Activated CD8-positive, alpha-beta T cell treated with anti-CD3 and anti-CD28 coated beads for 36 hours (primary cell): ENCODE data around the gene C9orf153. TPM values are rescaled to one million over a fixed set of nuclear protein-coding genes. Genes with fewer than 3 reads are reported as not detected.

ENCODE experiments used
- ATAC-seq: fragments of 200-7000 bp; cut with Tn5 transposase; one replicate; pipeline ENCODE4 v1.10.0; 2021; ENCODE audit warnings: mild to moderate bottlenecking, moderate library complexity
- CTCF ChIA-PET: fragments of 350-600 bp; sonication (Branson Sonifier 250); formaldehyde crosslinking; loops from one replicate; lab custom pipeline; 2021; ENCODE audit warnings: antibody characterized with exemption; lab: Charles Lee
- POLR2A ChIA-PET: fragments of 350-600 bp; sonication (Branson Sonifier 250); formaldehyde crosslinking; loops from one replicate; lab custom pipeline; 2021; ENCODE audit warnings: antibody characterized with exemption; lab: Charles Lee
- DNase-seq: peaks from one replicate; pipeline ENCODE4 v3.0.0-alpha.2; 2020
- H3K27ac Mint-ChIP-seq: one replicate; pipeline ENCODE4 v1.8.0; 2021; ENCODE audit warnings: mild to moderate bottlenecking, mixed read lengths
- H3K27me3 Mint-ChIP-seq: one replicate; pipeline ENCODE4 v1.8.0; 2021; ENCODE audit warnings: mixed read lengths
- H3K36me3 Mint-ChIP-seq: one replicate; pipeline ENCODE4 v1.8.0; 2021; ENCODE audit warnings: low read depth, mixed read lengths
- H3K4me1 Mint-ChIP-seq: one replicate; pipeline ENCODE4 v1.8.0; 2021; ENCODE audit warnings: low read depth, mixed read lengths
- H3K4me3 Mint-ChIP-seq: one replicate; pipeline ENCODE4 v1.8.0; 2021; ENCODE audit warnings: mild to moderate bottlenecking, moderate library complexity, mixed read lengths
- H3K9me3 Mint-ChIP-seq: one replicate; pipeline ENCODE4 v1.8.0; 2021; ENCODE audit warnings: mixed read lengths
- intact Hi-C: fragments of 100-400 bp; cut with micrococcal nuclease; formaldehyde crosslinking; loops from one replicate; pipeline ENCODE4 v1.10.0; 2022
- total RNA-seq, 2 experiments: library from RNA; stranded (reverse); gene quantifications; one replicate each; pipeline ENCODE4 v1.2.3, GENCODE V29; 2021
- TF ChIP-seq, protein P1 (sequence below): fragments of 200-600 bp; IDR thresholded peaks from one replicate; pipeline ENCODE4 v1.8.0; 2022; ENCODE audit warnings: antibody characterized with exemption, mild to moderate bottlenecking

The C9orf153 gene
- total RNA-seq, 2 experiments from 2014 or later, result 0.16 to 0.40 TPM

DNA sequence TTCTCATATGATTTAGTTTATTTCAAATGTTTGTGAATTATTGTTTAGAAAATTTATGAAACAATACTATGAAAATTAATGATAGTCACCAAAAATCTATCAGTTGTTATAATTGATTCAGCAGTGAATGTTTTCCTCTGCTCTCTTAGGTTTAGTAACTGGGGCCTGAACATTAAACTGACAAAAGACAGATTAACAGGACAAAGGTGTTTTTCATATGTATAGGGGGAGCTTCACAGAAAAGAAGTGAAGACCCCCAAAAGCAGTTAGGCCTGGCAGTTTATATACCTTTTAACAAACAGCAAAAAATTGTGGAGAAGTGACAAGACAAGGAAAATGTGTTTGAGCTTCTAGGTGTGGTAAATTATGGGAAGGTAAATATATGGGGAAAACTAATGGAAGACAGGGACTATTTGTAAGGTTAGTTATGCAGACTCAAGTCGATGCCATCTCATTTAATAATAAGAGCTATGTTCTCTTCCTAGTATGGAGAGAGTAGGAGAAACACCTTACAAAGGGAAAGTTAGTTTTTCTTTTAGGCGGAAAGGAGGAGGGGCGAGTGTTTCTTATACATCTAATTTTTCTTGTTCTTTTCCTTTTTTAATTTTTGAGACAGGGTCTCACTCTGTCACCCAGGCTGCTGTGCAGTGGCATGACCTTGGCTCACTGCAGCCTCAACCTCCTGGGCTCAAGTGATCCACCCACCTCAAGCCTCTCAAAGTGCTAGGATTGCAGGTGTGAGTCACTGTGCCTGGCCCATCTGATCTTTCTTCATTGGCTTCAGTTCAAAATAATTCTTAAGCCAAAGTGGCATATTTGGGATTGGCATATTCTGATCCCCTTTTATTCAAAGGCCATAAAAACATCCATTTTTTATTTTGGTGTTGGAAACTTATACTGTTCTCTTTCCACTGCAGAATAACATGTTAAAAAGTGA lies 77.8 kb downstream of the C9orf153 start:
- intact Hi-C loops, result no loop called here
- POLR2A ChIA-PET, result no interaction called here

DNA sequence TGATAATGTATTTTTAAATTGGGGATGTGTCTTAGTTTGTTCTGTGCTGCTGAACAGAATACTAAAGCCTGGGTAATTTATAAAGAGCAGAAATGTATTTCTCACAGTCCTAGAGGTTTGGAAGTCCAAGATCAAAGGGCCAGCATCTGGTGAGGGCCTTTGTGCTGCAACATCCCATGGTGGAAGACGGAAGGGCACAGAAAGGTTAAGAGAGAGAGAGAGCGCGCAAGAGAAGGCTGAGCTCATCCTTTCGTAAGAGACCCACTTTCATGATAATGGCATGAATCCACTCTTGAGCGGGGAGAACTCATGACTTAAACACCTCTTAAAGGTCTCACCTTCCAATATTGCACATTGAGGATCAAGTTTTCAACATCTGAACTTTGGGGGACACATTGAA lies 81.0 kb downstream of the C9orf153 start:
- no peak for DNase-seq
- no peak for ATAC-seq
- ChIA-PET POLR2A (no interaction called here), CTCF (no interaction called here)
- no peaks in the 10 kb centered on the region for H3K4me1 Mint-ChIP-seq
- intact Hi-C loops, result no loop called here
- no peaks in the 10 kb centered on the region for H3K27me3 Mint-ChIP-seq
- H3K4me3 Mint-ChIP-seq, result no peak overlapping the region
- no peaks in the 10 kb centered on the region for H3K36me3 Mint-ChIP-seq
- H3K9me3 Mint-ChIP-seq, result no peaks in the 10 kb centered on the region
- TF ChIP-seq, protein P1, sequence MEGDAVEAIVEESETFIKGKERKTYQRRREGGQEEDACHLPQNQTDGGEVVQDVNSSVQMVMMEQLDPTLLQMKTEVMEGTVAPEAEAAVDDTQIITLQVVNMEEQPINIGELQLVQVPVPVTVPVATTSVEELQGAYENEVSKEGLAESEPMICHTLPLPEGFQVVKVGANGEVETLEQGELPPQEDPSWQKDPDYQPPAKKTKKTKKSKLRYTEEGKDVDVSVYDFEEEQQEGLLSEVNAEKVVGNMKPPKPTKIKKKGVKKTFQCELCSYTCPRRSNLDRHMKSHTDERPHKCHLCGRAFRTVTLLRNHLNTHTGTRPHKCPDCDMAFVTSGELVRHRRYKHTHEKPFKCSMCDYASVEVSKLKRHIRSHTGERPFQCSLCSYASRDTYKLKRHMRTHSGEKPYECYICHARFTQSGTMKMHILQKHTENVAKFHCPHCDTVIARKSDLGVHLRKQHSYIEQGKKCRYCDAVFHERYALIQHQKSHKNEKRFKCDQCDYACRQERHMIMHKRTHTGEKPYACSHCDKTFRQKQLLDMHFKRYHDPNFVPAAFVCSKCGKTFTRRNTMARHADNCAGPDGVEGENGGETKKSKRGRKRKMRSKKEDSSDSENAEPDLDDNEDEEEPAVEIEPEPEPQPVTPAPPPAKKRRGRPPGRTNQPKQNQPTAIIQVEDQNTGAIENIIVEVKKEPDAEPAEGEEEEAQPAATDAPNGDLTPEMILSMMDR, result no peak
- H3K27ac Mint-ChIP-seq, result no peak overlapping the region

More for the DNA sequence above, 77.8 kb downstream of the C9orf153 start:
- H3K4me3 Mint-ChIP-seq, result no peak overlapping the region
- DNase-seq (no peak), ATAC-seq (no peak)
- H3K9me3 Mint-ChIP-seq, result no peaks in the 10 kb centered on the region
- TF ChIP-seq, protein P1, result no peak
- H3K27me3 Mint-ChIP-seq, result no peaks in the 10 kb centered on the region
- H3K27ac Mint-ChIP-seq, result no peak overlapping the region
- H3K36me3 Mint-ChIP-seq, result no peaks in the 10 kb centered on the region
- no peaks in the 10 kb centered on the region for H3K4me1 Mint-ChIP-seq
- CTCF ChIA-PET, result no interaction called here

DNA sequence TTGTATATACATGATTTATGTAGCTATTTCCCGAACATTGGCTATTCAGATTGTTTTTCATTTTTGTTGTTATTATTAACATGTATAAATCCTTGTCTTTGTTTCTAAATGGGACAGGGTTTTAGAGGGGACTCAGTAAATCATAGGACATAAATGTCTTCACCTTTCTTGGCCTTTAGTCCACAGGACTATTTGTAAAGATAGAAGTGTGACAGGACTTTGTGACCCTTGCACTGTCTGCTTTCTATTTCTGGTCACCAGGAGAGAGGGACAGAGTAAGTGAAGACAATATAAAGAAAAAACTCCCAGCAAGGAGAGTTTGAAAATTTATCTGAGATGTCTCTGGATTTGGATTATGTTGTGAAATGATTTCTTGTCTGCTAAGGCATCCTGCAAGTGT lies 81.5 kb downstream of the C9orf153 start:
- no peak for ATAC-seq
- no peak for DNase-seq
- intact Hi-C loops, result no loop called here
- Mint-ChIP-seq H3K36me3 (no peaks in the 10 kb centered on the region), H3K27ac (no peak overlapping the region), H3K27me3 (no peaks in the 10 kb centered on the region), H3K9me3 (no peaks in the 10 kb centered on the region), H3K4me3 (no peak overlapping the region), H3K4me1 (no peaks in the 10 kb centered on the region)
- CTCF ChIA-PET, result no interaction called here
- POLR2A ChIA-PET, result no interaction called here
- TF ChIP-seq, protein P1, result no peak

DNA sequence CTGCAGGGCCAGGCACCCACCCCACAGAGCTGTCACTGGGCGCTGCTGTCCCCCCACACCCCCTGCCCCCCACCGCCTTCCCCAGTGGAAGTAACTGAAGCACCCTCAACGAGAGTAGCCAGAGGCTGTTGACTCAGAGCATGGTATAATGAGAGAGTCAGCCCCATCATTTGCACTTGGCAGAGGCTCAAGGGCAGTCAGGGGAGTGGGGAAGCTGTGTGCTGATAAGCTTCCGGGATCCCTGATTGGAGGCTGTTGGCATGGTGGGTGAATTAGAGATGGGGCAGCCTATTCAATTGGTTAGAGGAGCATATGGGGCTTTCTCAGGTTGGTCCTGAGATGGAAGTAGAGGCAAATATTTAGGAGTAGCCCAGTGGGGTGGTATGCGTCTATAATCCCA lies 83.0 kb downstream of the C9orf153 start:
- no peak for DNase-seq
- H3K4me1 Mint-ChIP-seq, result no peaks in the 10 kb centered on the region
- ATAC-seq, result no peak
- H3K9me3 Mint-ChIP-seq, result no peaks in the 10 kb centered on the region
- no peaks in the 10 kb centered on the region for H3K36me3 Mint-ChIP-seq
- intact Hi-C loops, result no loop called here
- POLR2A ChIA-PET, result no interaction called here
- TF ChIP-seq, protein P1, result no peak
- no peak overlapping the region for H3K27ac Mint-ChIP-seq
- H3K4me3 Mint-ChIP-seq, result no peak overlapping the region
- no peaks in the 10 kb centered on the region for H3K27me3 Mint-ChIP-seq
- CTCF ChIA-PET, result no interaction called here

DNA sequence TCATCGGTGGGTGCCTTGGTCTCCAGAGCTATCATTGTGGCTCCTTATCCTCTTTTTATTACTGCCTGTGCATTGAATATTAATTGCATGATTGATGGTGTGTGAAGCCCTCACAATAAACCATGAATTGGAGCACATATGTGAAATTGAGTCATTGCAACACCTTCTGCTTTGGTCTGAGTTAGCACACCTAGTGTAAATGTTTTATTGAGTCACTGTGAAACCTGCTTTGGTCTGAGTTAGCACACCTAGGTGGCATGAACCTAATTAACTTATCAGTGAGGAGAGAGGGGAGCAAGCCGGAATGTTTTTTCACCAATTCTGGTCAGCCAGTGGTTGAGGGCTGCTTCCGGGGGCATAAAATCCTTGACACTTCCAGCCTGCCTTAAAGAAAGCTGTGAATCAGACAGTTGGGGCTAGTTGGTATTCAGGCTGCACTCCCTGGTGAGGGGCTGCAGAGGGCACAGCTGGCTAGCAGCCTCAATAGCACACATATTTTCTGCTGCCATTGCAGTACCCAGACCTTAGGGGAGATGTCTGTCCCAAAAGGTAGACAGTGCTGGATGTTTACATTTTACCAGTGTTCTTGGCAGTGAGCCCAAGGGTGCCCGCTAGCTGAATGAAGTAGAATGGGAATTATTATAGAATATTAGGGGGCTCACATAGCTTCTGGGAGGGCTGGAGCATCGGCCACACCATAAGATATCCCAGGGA lies 83.6 kb downstream of the C9orf153 start:
- no peaks in the 10 kb centered on the region for H3K4me1 Mint-ChIP-seq
- POLR2A ChIA-PET, result interaction anchor here (0.6 kb wide), 1 partner anchor 361 kb away, joined by 3 read pairs; no protein-coding TSS in a partner anchor
- H3K9me3 Mint-ChIP-seq, result no peaks in the 10 kb centered on the region
- H3K27me3 Mint-ChIP-seq, result no peaks in the 10 kb centered on the region
- no peak overlapping the region for H3K4me3 Mint-ChIP-seq
- H3K36me3 Mint-ChIP-seq, result no peaks in the 10 kb centered on the region
- H3K27ac Mint-ChIP-seq, result no peak overlapping the region
- DNase-seq, result no peak
- TF ChIP-seq, protein P1, result no peak
- CTCF ChIA-PET, result no interaction called here
- ATAC-seq, result no peak
- intact Hi-C loops, result no loop called here
